Activated CD8-positive, alpha-beta memory T cell treated with anti-CD3 and anti-CD28 coated beads, Interleukin-2, amount 50 U/mL, for 4 hours (primary cell): Measurements from ENCODE around the gene ANGEL2.
"Not testable (repeated sequence)": the region's sequence is repeated elsewhere in the genome, so short reads cannot be mapped to it uniquely, and the experiment has no call there.

Experiments used
- DNase-seq: peaks from one replicate; pipeline ENCODE4 v3.0.0-alpha.2; 2020

Gene ANGEL2

GRCh38 chr1:212974711-212975110 lies 41.0 kb downstream of the ANGEL2 start:
- no peak for DNase-seq

GRCh38 chr1:212973899-212974298 lies 41.8 kb downstream of the ANGEL2 start:
- no peak for DNase-seq

GRCh38 chr1:212973426-212973825 lies 42.2 kb downstream of the ANGEL2 start:
- no peak for DNase-seq

GRCh38 chr1:212971312-212971711 lies 44.4 kb downstream of the ANGEL2 start:
- DNase-seq: no peak

GRCh38 chr1:212970085-212970484 lies 45.6 kb downstream of the ANGEL2 start:
- no peak for DNase-seq

GRCh38 chr1:212968368-212968863 lies 47.3 kb downstream of the ANGEL2 start:
- no peak for DNase-seq

GRCh38 chr1:212967801-212968200 lies 47.9 kb downstream of the ANGEL2 start:
- DNase-seq: no peak

- no peak for DNase-seq
These were observed 49.1 kb downstream of the ANGEL2 start for GRCh38 chr1:212966616-212967015.

- DNase-seq: not testable (repeated sequence)
These were observed 50.7 kb downstream of the ANGEL2 start for GRCh38 chr1:212964993-212965392.

- no peak for DNase-seq
These were observed 51.6 kb downstream of the ANGEL2 start for GRCh38 chr1:212964102-212964501.

GRCh38 chr1:212962509-212962908 lies 53.2 kb downstream of the ANGEL2 start:
- DNase-seq: no peak

GRCh38 chr1:212960932-212961331 lies 54.7 kb downstream of the ANGEL2 start:
- DNase-seq: no peak

- DNase-seq: no peak
These were observed 56.1 kb downstream of the ANGEL2 start for GRCh38 chr1:212959266-212960220.

- no peak for DNase-seq
These were observed 57.5 kb downstream of the ANGEL2 start for GRCh38 chr1:212958175-212958574.

- no peak for DNase-seq
These were observed 58.1 kb downstream of the ANGEL2 start for GRCh38 chr1:212957546-212957945.

GRCh38 chr1:212955961-212956620 lies 59.6 kb downstream of the ANGEL2 start:
- no peak for DNase-seq

GRCh38 chr1:212955098-212955497 lies 60.6 kb downstream of the ANGEL2 start:
- DNase-seq: no peak

- no peak for DNase-seq
These were observed 61.2 kb downstream of the ANGEL2 start for GRCh38 chr1:212954514-212954913.

- no peak for DNase-seq
These were observed 62.3 kb downstream of the ANGEL2 start for GRCh38 chr1:212953321-212953720.

GRCh38 chr1:212952641-212952976 lies 63.1 kb downstream of the ANGEL2 start:
- DNase-seq: no peak

GRCh38 chr1:212951947-212952640 lies 63.6 kb downstream of the ANGEL2 start:
- no peak for DNase-seq

GRCh38 chr1:212951126-212951946 lies 64.3 kb downstream of the ANGEL2 start:
- DNase-seq: no peak
